Measurements from ENCODE around the gene SYNJ2. TPM values are rescaled to one million over a fixed set of nuclear protein-coding genes. Genes with fewer than 3 reads are reported as not detected.

Gene SYNJ2
- total and polyA plus RNA-seq, 4 donors = 6.3 to 15.8 (median 9.4) TPM

DNA sequence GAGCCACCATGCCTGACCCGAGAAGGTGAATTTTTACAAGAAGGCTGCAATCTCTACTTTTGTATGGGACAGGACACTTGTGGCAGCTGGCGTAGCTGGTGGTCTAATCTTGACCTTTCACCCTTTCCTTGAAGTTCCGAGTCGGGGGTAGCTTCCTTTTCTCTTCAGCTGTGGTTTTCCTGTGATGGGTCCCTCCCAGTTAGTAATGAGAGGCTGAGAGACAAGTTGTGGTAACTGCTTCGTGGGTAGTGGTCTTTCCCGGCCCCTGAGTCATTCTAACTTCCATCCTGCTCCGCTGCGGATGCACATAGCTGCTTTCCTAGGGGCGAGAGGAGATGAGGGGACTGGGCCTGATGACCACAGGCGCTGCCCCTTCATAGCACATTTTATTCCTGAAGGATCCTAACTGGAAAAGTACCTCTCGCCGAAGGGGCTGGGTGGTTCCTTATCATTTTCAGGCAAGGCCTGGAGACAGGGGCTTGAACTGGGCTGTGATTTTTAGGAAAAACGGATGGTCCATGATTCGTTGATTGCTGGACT lies 3.1 kb downstream of the SYNJ2 start:
- Histone ChIP-seq H3K27ac (ENCODE audit: low read depth, low read length) (no peak overlapping the region), H3K27me3 (ENCODE audit: control insufficient read depth, insufficient read depth, low read length) (peaks cover 20% of the 10 kb centered on the region), H3K9me3 (ENCODE audit: control insufficient read depth, insufficient read depth, low read length) (no peaks in the 10 kb centered on the region), H3K4me1 (ENCODE audit: control insufficient read depth, insufficient read depth, low read length) (peaks cover 38% of the 10 kb centered on the region), H3K36me3 (ENCODE audit: control insufficient read depth, insufficient read depth, low read length) (peaks cover 6% of the 10 kb centered on the region), H3K4me3 (ENCODE audit: low read depth, low read length) (no peak overlapping the region)
- 75% methylated on average over 4 of the region's 14 CpGs for WGBS (ENCODE audit: insufficient coverage)
- no peak for DNase-seq (ENCODE audit: low read depth in 4 of 6, low spot score in 6 of 6)

DNA sequence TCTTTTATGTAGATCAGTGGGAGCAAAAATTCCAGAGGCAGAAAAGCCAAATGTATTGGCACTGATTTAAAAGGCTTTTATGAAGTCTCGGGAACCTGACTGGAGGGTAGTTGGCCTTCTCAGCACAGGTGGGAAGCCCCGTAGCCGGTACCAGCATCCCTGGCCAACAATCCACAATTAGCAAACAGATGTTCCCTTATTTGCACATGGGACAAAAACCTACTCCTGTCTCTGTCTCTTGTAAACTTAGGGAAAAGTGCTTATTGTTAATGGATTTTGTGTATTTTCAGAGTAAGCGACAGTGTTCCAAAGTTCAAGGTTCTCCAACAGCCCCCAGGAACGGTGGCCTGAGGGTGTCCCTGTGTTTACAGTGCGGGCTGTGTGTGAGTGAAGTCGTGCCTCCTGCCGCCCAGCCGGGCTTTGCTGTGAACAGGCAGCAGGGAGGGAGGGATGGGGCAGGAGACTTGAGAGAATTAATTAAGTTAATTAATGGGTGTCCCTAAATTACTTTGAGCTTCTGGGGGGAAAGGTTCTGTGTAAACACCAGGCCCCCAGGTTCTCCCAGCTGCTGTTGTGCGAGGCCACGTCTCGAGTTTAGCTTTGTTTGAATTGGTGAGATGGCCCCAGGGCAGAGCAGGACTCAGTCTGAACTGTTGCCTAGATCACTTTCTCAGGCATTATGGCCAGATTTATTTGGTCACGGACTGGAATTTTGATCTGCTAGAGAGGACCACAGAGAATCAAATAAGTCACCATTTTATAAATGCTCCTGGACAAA lies 3.9 kb downstream of the SYNJ2 start:
- 66% methylated on average over 11 of the region's 13 CpGs for WGBS (ENCODE audit: insufficient coverage)
- Histone ChIP-seq H3K9me3 (ENCODE audit: control insufficient read depth, insufficient read depth, low read length) (no peaks in the 10 kb centered on the region), H3K36me3 (ENCODE audit: control insufficient read depth, insufficient read depth, low read length) (peaks cover 6% of the 10 kb centered on the region), H3K4me3 (ENCODE audit: low read depth, low read length) (no peak overlapping the region), H3K27me3 (ENCODE audit: control insufficient read depth, insufficient read depth, low read length) (peaks cover 20% of the 10 kb centered on the region), H3K4me1 (ENCODE audit: control insufficient read depth, insufficient read depth, low read length) (peaks cover 46% of the 10 kb centered on the region), H3K27ac (ENCODE audit: low read depth, low read length) (no peak overlapping the region)
- DNase-seq (ENCODE audit: low read depth in 4 of 6, low spot score in 6 of 6) = peak in 1 of 6 donors; percentile 30

DNA sequence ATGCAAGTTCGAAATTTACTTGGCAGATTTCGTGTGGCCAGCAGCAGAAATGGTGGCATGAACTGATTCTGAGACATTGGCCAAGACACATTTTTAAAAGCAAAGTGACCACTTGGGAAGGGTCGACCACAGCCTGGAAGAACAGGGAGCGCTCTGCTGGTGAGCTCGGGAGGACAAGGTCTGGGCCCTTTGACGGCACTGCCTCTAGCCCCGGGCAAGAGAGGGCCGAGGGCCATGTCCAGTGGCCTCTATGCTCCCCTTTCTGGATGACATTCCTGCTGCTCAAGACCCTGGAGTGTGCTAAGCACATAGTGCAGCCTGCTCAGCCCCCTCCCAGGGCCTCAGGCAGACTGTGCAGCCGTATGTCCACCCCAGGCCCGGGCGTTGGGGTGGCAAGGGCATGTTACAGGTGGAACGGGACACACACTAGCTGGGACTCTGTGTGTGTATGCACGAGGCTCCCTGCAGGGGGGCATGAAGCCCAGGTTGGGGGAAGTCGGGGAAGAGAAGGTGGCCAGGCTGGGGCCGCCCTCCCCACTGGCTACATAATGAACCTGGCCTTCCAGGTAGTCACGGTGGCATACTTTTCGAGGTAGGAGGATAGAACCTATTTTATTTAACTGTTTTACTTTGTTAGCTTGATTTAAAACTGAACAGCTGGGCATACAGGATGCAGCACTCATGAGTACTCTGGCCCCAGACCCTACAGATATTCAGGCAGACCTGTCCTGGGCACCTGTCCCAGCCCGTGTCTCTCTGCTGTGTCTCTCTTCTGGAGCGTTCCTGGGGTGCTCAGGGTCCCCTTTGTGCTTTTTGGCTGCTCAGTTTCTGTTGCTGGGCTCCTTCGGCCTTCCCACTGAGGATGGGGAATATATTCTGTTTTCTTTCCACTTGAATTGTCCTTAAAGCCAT lies 6.4 kb downstream of the SYNJ2 start:
- Histone ChIP-seq H3K4me3 (ENCODE audit: low read depth, low read length) (no peak overlapping the region), H3K27me3 (ENCODE audit: control insufficient read depth, insufficient read depth, low read length) (peaks cover 7% of the 10 kb centered on the region), H3K27ac (ENCODE audit: low read depth, low read length) (no peak overlapping the region), H3K4me1 (ENCODE audit: control insufficient read depth, insufficient read depth, low read length) (peaks cover 40% of the 10 kb centered on the region), H3K9me3 (ENCODE audit: control insufficient read depth, insufficient read depth, low read length) (no peaks in the 10 kb centered on the region), H3K36me3 (ENCODE audit: control insufficient read depth, insufficient read depth, low read length) (peaks cover 6% of the 10 kb centered on the region)
- no peak for DNase-seq (ENCODE audit: low read depth in 4 of 6, low spot score in 6 of 6)
- WGBS (ENCODE audit: insufficient coverage) = 78% methylated on average over 15 of the region's 20 CpGs

DNA sequence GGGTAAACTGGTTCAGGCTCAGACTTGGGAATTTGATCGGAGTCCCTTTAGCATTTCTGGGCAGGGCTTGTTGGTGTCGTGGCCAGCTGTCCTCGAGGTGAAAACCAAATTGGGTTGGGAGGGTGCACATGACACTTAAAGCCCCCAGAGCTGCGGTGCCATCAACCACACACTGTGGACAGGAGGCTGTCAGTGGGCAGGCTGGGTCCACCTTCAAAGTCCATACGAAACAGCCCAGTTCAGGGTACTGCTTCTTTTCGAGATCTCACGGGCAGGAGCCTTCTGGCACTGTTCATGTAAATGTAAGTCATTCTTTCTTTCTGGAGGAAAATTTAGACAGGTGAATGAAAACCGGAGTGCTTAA lies 7.0 kb downstream of the SYNJ2 start:
- 36% methylated on average over 3 of the region's 8 CpGs for WGBS (ENCODE audit: insufficient coverage)

DNA sequence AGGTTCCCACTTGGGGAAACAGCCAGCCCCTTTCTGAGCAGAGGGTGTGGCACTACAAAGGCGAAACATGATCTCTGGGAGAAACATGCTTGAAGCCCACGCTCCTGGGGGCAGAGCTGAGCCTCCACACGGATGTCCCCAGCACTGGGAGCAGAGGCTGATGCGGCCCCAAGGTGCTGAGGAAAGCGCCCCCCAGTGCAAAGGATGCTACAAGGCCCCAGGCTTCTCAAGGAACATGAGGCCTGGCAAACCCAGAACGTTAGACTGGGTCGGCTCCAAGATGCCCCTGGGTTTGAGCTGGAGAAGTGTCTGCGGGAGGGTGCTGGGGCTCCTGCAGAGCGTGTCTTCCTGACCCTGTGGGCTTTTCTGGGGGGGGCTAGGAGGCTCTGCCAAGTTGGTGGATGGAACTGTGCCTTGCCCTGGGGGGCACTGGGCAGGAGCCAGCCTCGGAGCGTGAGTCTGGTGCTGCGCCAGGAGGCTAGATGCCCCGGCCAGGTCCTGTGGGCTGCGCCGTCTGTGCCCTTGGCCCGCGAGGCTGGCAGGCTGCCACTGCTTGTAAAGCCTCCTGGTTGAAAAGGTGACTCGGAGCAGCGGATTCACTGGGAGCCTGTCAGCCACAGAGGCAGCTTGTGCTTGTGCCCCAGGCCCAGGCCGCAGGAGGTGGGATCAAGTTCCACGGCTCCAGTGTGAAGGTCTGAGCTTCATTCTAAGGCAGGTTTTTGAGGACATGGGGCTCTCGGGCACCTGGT lies 8.1 kb downstream of the SYNJ2 start:
- H3K4me3 ChIP-seq (ENCODE audit: low read depth, low read length) = no peak overlapping the region
- H3K27ac ChIP-seq (ENCODE audit: low read depth, low read length) = peak overlapping the region; percentile 51
- no peaks in the 10 kb centered on the region for H3K9me3 ChIP-seq (ENCODE audit: control insufficient read depth, insufficient read depth, low read length)
- peak in 4 of 6 donors; percentile 59 to 86 (median 72) for DNase-seq (ENCODE audit: low read depth in 4 of 6, low spot score in 6 of 6)
- WGBS (ENCODE audit: insufficient coverage) = 39% methylated on average over 21 of the region's 22 CpGs
- peaks cover 6% of the 10 kb centered on the region for H3K36me3 ChIP-seq (ENCODE audit: control insufficient read depth, insufficient read depth, low read length)
- peaks cover 6% of the 10 kb centered on the region for H3K27me3 ChIP-seq (ENCODE audit: control insufficient read depth, insufficient read depth, low read length)
- peaks cover 46% of the 10 kb centered on the region for H3K4me1 ChIP-seq (ENCODE audit: control insufficient read depth, insufficient read depth, low read length)

More for the DNA sequence above, 7.0 kb downstream of the SYNJ2 start:
- H3K4me1 ChIP-seq (ENCODE audit: control insufficient read depth, insufficient read depth, low read length) = peaks cover 40% of the 10 kb centered on the region
- H3K9me3 ChIP-seq (ENCODE audit: control insufficient read depth, insufficient read depth, low read length) = no peaks in the 10 kb centered on the region
- H3K4me3 ChIP-seq (ENCODE audit: low read depth, low read length) = no peak overlapping the region
- DNase-seq (ENCODE audit: low read depth in 4 of 6, low spot score in 6 of 6) = no peak
- peaks cover 7% of the 10 kb centered on the region for H3K27me3 ChIP-seq (ENCODE audit: control insufficient read depth, insufficient read depth, low read length)
- H3K27ac ChIP-seq (ENCODE audit: low read depth, low read length) = peak overlapping the region; percentile 13
- peaks cover 6% of the 10 kb centered on the region for H3K36me3 ChIP-seq (ENCODE audit: control insufficient read depth, insufficient read depth, low read length)

DNA sequence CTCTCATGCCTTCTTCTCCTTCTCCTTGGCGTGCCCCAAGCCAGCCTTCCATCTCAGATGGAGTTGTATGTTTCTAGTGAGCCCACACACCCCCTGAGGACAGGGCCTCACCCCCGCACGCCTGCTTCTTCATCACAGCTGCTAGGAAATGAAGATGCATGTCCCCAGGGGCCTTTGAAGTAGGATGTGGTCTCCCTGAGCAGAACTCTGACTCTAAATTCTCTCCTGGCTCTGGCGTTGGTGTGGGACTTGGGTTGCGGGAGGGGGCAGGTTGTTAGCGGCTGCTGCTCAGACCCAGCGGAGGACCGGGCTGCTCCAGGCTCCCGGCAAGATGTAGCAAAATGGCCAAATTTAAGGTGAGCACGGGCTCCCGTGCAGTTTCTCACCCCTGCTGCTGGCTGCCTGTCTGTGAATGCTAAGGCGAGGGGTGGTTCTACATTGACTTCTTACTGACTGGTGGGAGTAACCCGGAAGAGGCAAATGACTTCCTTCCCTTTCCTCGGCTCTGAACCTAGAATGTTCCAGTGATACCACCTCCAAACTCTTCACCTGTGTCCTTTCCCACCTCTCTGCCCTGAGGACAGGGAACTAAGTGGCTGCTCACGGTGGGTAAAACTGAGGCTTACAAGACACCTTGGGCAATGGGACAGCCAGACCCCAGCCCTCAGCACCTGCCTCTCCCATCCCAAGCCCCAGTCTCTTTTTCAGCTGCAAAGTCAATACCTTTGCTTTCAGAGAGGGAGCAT lies 8.8 kb downstream of the SYNJ2 start:
- Histone ChIP-seq H3K27ac (ENCODE audit: low read depth, low read length) (peak overlapping the region; percentile 10), H3K4me3 (ENCODE audit: low read depth, low read length) (no peak overlapping the region), H3K36me3 (ENCODE audit: control insufficient read depth, insufficient read depth, low read length) (peaks cover 6% of the 10 kb centered on the region), H3K4me1 (ENCODE audit: control insufficient read depth, insufficient read depth, low read length) (peaks cover 43% of the 10 kb centered on the region), H3K27me3 (ENCODE audit: control insufficient read depth, insufficient read depth, low read length) (peaks cover 2% of the 10 kb centered on the region), H3K9me3 (ENCODE audit: control insufficient read depth, insufficient read depth, low read length) (no peaks in the 10 kb centered on the region)
- 71% methylated on average over 10 of the region's 15 CpGs for WGBS (ENCODE audit: insufficient coverage)
- DNase-seq (ENCODE audit: low read depth in 4 of 6, low spot score in 6 of 6) = no peak

DNA sequence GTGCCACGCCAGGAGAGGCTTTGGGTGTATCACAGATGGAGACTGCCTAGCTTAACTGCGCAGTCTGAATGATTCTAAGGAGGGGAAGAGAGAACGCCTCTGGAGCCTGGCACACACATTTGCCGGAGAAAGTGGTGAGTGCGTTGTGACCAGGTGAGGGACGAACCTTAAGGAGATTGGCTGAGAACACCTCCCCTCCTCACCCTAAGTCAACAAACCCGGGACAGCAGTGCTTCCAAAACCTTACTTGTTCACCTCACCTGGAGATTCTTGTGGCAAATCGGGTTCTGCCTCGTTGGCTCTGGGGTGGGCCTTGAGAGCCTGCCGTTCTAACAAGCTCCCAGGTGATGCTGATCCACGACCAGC lies 9.4 kb downstream of the SYNJ2 start:
- peaks cover 2% of the 10 kb centered on the region for H3K27me3 ChIP-seq (ENCODE audit: control insufficient read depth, insufficient read depth, low read length)
- H3K27ac ChIP-seq (ENCODE audit: low read depth, low read length) = no peak overlapping the region
- no peak for DNase-seq (ENCODE audit: low read depth in 4 of 6, low spot score in 6 of 6)
- H3K4me1 ChIP-seq (ENCODE audit: control insufficient read depth, insufficient read depth, low read length) = peaks cover 37% of the 10 kb centered on the region
- H3K4me3 ChIP-seq (ENCODE audit: low read depth, low read length) = no peak overlapping the region
- peaks cover 6% of the 10 kb centered on the region for H3K36me3 ChIP-seq (ENCODE audit: control insufficient read depth, insufficient read depth, low read length)
- 93% methylated on average over 9 of the region's 11 CpGs for WGBS (ENCODE audit: insufficient coverage)
- no peaks in the 10 kb centered on the region for H3K9me3 ChIP-seq (ENCODE audit: control insufficient read depth, insufficient read depth, low read length)

DNA sequence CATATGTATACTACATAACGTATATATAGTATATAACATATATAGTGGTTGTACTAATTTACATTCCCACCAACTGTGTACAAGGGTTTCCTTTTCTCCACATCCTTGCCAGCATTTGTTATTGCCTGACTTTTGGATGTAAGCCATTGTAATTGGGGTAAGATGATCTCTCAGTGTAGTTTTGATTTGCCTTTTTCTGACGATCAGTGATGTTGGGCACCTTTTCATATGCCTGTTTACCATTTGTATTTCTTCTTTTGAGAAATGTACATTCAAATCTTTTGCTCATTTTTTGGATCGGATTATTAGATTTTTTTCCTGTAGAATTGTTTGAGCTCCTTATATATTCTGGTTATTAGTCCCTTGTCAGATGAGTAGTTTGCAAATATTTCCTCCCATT lies 11.4 kb downstream of the SYNJ2 start:
- Histone ChIP-seq H3K9me3 (ENCODE audit: control insufficient read depth, insufficient read depth, low read length) (no peaks in the 10 kb centered on the region), H3K27ac (ENCODE audit: low read depth, low read length) (no peak overlapping the region), H3K36me3 (ENCODE audit: control insufficient read depth, insufficient read depth, low read length) (peaks cover 2% of the 10 kb centered on the region), H3K4me3 (ENCODE audit: low read depth, low read length) (no peak overlapping the region), H3K4me1 (ENCODE audit: control insufficient read depth, insufficient read depth, low read length) (peaks cover 39% of the 10 kb centered on the region), H3K27me3 (ENCODE audit: control insufficient read depth, insufficient read depth, low read length) (peaks cover 2% of the 10 kb centered on the region)
- WGBS (ENCODE audit: insufficient coverage) = no CpG with 5 or more reads among the region's 3 CpGs
- no peak for DNase-seq (ENCODE audit: low read depth in 4 of 6, low spot score in 6 of 6)

Measured in spinal cord (tissue), 10 donors.